ENCODE results near the gene FBXW5.

The FBXW5 gene

GRCh38 chr9:136907011-136907914, 37.3 kb downstream of the FBXW5 start:
- DNase-seq, result no peak

- no peak for DNase-seq
Measured at GRCh38 chr9:136906266-136906665, 38.3 kb downstream of the FBXW5 start.

DNA sequence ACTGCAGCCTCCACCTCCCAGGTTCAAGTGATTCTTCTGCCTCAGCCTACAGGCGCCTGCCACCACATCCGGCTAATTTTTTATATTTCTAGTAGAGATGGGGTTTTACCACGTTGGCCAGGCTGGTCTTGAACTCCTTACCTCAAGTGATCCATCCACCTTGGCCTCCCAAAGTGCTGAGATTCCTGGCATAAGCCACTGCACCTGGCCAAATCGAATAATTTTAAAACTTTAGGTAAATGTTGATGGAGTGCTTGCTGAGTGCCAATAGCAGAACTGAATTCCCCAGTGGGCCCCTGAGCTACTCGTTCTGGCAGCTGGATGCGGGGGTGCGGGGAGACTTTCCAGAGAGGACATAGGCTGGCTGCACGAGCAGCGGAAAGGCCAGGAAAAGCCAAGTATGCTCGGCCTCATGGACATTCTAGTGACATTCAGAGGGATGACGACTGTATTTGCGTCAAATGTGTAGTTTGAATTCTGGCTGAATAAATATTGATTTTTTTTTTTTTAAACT, 41.4 kb downstream of the FBXW5 start:
- DNase-seq, result no peak

- DNase-seq, result no peak
Measured at GRCh38 chr9:136902259-136902821, 42.2 kb downstream of the FBXW5 start.

DNA sequence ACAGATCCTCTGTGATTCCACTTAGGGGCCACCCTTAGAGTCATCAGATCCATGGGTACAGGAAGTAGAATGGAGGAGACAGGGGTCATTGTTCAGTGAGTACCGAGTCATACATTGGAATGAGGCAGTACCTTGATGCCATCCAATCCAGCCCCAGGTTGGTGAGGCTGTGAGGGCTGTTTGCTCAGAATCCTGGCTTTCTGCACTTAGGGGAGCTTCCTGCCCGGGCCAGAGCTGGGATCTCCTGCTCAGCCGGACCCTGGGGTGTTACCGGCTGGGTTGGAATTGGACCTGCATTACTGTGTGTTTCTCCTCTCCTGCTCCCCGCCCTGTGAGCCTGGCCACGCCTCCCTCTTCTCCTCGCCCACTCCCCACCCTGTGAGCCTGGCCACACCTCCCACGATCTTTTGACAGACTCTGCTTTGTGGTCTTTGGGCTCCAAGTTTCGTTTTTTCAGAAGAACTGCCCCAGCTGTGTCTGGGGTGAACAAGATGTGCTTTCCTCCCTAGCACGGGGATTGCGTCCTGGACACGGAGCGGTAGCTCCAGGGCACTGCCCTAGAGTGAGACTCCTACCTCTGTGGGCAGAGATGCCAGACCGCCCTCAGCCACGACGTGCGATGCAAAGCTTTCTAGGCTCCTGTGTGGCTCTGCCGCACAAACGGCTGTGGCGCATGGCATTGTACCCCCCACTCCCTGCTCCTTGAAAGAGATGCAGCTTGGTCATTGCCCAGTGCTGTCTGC, 42.9 kb downstream of the FBXW5 start:
- no peak for DNase-seq

- no peak for DNase-seq
Measured at GRCh38 chr9:136900988-136901515, 43.5 kb downstream of the FBXW5 start.

DNA sequence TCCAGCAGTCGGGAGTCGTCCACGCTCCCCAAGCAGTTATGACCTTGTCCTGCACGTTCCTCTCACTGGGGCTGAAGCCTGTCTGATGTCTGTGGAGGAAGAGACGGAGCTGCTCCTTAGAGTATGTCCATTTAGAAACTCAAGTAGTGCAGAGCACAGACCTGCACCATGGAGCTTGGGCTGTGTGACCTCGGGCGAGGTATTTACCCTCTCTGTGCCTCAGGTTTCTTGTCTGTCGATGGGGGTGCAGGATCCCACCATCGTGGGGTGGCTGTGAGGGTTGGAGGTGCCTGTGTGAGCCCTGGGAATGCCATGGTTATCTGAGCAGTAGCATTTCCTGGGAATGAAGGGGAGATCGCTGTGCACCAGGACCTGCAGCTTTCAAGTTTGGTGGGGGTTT, 44.0 kb downstream of the FBXW5 start:
- no peak for DNase-seq

GRCh38 chr9:136899196-136899595, 45.3 kb downstream of the FBXW5 start:
- DNase-seq, result no peak

- DNase-seq, result no peak
Measured at GRCh38 chr9:136898483-136899100, 45.9 kb downstream of the FBXW5 start.

GRCh38 chr9:136896027-136896426, 48.5 kb downstream of the FBXW5 start:
- DNase-seq, result no peak

- DNase-seq, result no peak
Measured at GRCh38 chr9:136890661-136891060, 53.9 kb downstream of the FBXW5 start.

Data from bone marrow (tissue), 2 donors.